Psoas muscle (tissue), 8 donors: ENCODE results near the gene SPARC. TPM values are rescaled to one million over a fixed set of nuclear protein-coding genes. Genes with fewer than 3 reads are reported as not detected.
"Not testable (repeated sequence)": the region's sequence is repeated elsewhere in the genome, so short reads cannot be mapped to it uniquely, and the experiment has no call there.

Experiments used
- ATAC-seq, 4 donors: fragments of 200-7000 bp; cut with Tn5 transposase; one replicate each; pipeline ENCODE4 v1.9.1; 2020; ENCODE audit warnings: moderate library complexity in 3 of 4, mild to moderate bottlenecking in 2 of 4
- DNase-seq, 2 donors: peaks; one replicate each; pipeline ENCODE4 v3.0.0-alpha.2; 2020
- H3K27ac ChIP-seq: fragments of 200-600 bp; one replicate; pipeline ENCODE4 v1.8.0; 2022
- H3K27me3 ChIP-seq, 3 donors: fragments of 200-600 bp in 1 of 3; one replicate each; pipeline versions ENCODE4 v1.6.1 to v1.8.0; 2013 to 2022; ENCODE audit warnings: low read length in 2 of 3, mild to moderate bottlenecking in 2 of 3, moderate library complexity in 1 of 3; ENCODE audit not compliant: insufficient read depth in 3 of 3
- H3K36me3 ChIP-seq, 2 donors: fragments of 200-600 bp in 1 of 2; one replicate each; pipeline versions ENCODE4 v1.6.1 to v1.8.0; 2013 to 2022; ENCODE audit warnings: low read depth in 1 of 2, mild to moderate bottlenecking in 1 of 2, moderate library complexity in 1 of 2; ENCODE audit not compliant: insufficient read depth in 1 of 2
- H3K4me1 ChIP-seq: fragments of 200-600 bp; one replicate; pipeline ENCODE4 v1.8.0; 2022
- H3K4me3 ChIP-seq: fragments of 200-600 bp; one replicate; pipeline ENCODE4 v1.8.0; 2022; ENCODE audit warnings: mild to moderate bottlenecking
- H3K9me3 ChIP-seq: fragments of 200-600 bp; one replicate; pipeline ENCODE4 v1.8.0; 2022
- WGBS, 3 donors: extraction: QIAGEN DNeasy Blood & Tissue Kit; methylation state at CpG; one replicate each; pipeline versions ENCODE4 v1.1.6 to v1.1.7; 2013; 5-methylcytosine and 5-hydroxymethylcytosine counted together
- intact Hi-C, 2 donors: fragments of 100-400 bp; cut with DNase I; formaldehyde crosslinking; loops; one replicate each; pipeline versions ENCODE4 v1.11.0 to v1.14.2; 2022
- polyA plus RNA-seq, 3 donors: library from polyadenylated mRNA; stranded (reverse); fragments of 200-250 nt; gene quantifications; one replicate each; pipeline ENCODE4 v1.2.3, GENCODE V29; 2013
- total RNA-seq, 4 donors: library from RNA; stranded (reverse); fragmentation: NEBNext Ultra II Directional in 2 of 4; extraction: Animal tissue kit (Norgen Biotek cat#: 25700) in 2 of 4; gene quantifications; one replicate each; pipeline versions ENCODE4 v1.2.1 to v1.2.4, GENCODE V29; 2021 to 2023
- TF ChIP-seq, protein P1 (sequence below): fragments of 200-600 bp; IDR thresholded peaks from one replicate; pipeline ENCODE4 v1.8.0; 2022; ENCODE audit warnings: antibody characterized with exemption
- donor health status: healthy with polysubstance abuse.
- donor health status: DM: no; HTN: no; CAD: no; lungs with moderate emphysema.
- donor health status: Bipolar disorder and iron deficiency.
- donor health status: healthy.
- donor health status: DM: yes; HTN: yes; CAD: no.
- donor health status: DM: no; HTN: no; CAD: no.
- donor health status: DM: no; HTN: no; CAD: no.
- donor health status: DM: yes; HTN: yes; CAD: no.

SPARC gene
- total and polyA plus RNA-seq, 7 donors: 111 to 687 (median 297) TPM

- Histone ChIP-seq H3K9me3 (no peaks in the 10 kb centered on the region), H3K36me3 (no peaks in the 10 kb centered on the region), H3K27me3 (no peaks in the 10 kb centered on the region), H3K4me1 (no peaks in the 10 kb centered on the region), H3K27ac (no peak overlapping the region), H3K4me3 (no peak overlapping the region)
- DNase-seq (no peak), ATAC-seq (no peak)
- intact Hi-C loops: no loop called here
- TF ChIP-seq, protein P1, sequence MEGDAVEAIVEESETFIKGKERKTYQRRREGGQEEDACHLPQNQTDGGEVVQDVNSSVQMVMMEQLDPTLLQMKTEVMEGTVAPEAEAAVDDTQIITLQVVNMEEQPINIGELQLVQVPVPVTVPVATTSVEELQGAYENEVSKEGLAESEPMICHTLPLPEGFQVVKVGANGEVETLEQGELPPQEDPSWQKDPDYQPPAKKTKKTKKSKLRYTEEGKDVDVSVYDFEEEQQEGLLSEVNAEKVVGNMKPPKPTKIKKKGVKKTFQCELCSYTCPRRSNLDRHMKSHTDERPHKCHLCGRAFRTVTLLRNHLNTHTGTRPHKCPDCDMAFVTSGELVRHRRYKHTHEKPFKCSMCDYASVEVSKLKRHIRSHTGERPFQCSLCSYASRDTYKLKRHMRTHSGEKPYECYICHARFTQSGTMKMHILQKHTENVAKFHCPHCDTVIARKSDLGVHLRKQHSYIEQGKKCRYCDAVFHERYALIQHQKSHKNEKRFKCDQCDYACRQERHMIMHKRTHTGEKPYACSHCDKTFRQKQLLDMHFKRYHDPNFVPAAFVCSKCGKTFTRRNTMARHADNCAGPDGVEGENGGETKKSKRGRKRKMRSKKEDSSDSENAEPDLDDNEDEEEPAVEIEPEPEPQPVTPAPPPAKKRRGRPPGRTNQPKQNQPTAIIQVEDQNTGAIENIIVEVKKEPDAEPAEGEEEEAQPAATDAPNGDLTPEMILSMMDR: no peak
- 86 to 89% (median 88%) methylated on average over 7 of the region's 7 CpGs for WGBS, 3 donors
Observed at GRCh38 chr5:151730381-151730780, 43.7 kb upstream of the SPARC start.

DNA sequence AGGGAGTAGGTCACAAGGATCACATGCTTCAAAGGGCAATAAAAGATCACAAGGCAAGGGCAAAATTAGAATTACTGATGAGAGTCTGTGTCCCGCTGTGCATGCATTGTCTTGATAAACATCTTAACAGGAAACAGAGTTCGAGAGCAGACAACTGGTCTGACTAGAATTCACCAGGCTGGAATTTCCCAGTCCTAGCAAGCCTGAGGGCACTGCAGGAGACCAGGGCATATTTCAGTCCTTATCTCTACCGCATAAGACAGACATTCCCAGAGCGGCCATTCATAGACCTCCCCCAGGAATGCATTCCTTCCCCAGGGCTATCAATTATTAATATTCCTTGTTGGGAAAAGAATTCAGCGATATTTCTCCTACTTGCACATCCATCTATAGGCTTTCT lies 42.9 kb upstream of the SPARC start:
- H3K4me3 ChIP-seq, H3K9me3 ChIP-seq, intact Hi-C loops, H3K27ac ChIP-seq, H3K27me3 ChIP-seq, ATAC-seq, H3K4me1 ChIP-seq, H3K36me3 ChIP-seq, DNase-seq: not testable (repeated sequence)
- 77 to 91% (median 87%) methylated on average over 5 of the region's 5 CpGs for WGBS, 3 donors

DNA sequence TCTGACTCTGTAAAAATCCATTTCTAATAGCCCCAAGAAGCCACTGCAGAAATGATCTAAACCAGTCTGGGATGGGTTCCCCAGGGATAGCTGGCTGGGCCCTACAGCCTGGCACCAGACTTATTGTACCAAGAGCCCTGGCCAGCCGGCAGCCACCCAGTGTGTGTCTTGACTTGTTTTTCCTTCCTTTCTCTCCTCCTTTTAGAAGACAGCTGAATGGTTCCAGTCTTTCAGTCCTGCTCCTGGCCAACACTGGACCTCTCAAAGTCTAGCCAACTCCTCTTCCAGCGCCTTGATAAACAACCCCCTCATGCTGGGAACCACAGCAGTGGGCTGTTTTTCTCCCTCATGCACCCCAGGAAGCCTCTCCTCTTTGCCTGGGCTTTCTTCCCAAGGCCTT lies 37.6 kb upstream of the SPARC start:
- ATAC-seq (no peak), DNase-seq (no peak)
- WGBS, 3 donors: 52 to 75% (median 57%) methylated on average over 2 of the region's 2 CpGs

GRCh38 chr5:151722546-151722945 lies 35.8 kb upstream of the SPARC start:
- Histone ChIP-seq H3K9me3 (no peaks in the 10 kb centered on the region), H3K27me3 (no peaks in the 10 kb centered on the region), H3K36me3 (no peaks in the 10 kb centered on the region), H3K4me3 (no peak overlapping the region), H3K27ac (no peak overlapping the region), H3K4me1 (peaks cover 12% of the 10 kb centered on the region)
- no peak for ATAC-seq
- intact Hi-C loops: loop anchor here in 1 of 2 donors (5.0 kb wide), 1 partner anchor 65 kb away; no protein-coding TSS in a partner anchor
- TF ChIP-seq, protein P1: no peak
- no peak for DNase-seq

More for the DNA sequence above, 37.6 kb upstream of the SPARC start:
- Histone ChIP-seq H3K9me3 (no peaks in the 10 kb centered on the region), H3K36me3 (no peaks in the 10 kb centered on the region), H3K27ac (no peak overlapping the region), H3K27me3 (no peaks in the 10 kb centered on the region), H3K4me3 (no peak overlapping the region), H3K4me1 (no peaks in the 10 kb centered on the region)
- intact Hi-C loops: loop anchor here in 1 of 2 donors (5.0 kb wide), 1 partner anchor 67 kb away; no protein-coding TSS in a partner anchor
- TF ChIP-seq, protein P1: no peak

DNA sequence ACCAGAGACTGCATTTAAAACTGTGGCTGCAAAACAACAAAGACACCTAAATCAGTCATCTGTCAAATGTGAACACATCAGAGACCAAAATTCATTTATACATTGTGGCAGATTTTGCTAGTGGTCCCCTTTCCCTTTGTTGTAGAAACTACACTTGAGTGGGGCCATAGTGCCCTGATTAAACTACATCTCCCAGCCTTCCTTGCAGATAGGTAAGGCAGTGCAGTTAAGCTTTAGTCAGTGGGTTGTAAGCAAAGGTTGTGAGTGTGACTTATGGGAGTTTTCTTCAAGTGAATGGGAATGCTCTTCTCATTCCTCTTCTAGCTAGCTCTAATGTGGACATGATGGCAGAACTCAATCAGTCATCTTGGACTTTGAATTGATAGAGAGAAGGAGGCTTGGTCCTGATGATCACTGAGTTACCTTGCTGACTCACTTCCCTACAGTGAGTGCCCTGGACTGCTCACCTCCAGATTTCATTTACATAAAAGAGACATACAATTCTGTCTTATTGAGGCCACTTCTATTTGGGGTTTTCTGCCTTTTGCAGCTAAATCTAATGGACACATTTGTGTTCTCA lies 35.2 kb upstream of the SPARC start:
- H3K36me3 ChIP-seq: no peaks in the 10 kb centered on the region
- no peaks in the 10 kb centered on the region for H3K9me3 ChIP-seq
- no peak for ATAC-seq
- no peaks in the 10 kb centered on the region for H3K27me3 ChIP-seq
- TF ChIP-seq, protein P1: no peak
- H3K4me3 ChIP-seq: no peak overlapping the region
- H3K27ac ChIP-seq: no peak overlapping the region
- H3K4me1 ChIP-seq: peaks cover 12% of the 10 kb centered on the region
- no peak for DNase-seq
- intact Hi-C loops: loop anchor here in 1 of 2 donors (5.0 kb wide), 1 partner anchor 65 kb away; no protein-coding TSS in a partner anchor
